HG03159 (cell line): ENCODE measurements around the gene LDB2.

ENCODE experiments used
- ATAC-seq: cut with Tn5 transposase; IDR thresholded peaks from one replicate; pipeline ENCODE4 v1.9.1; 2021; ENCODE audit warnings: mild to moderate bottlenecking, moderate library complexity; ENCODE audit not compliant: unreplicated experiment

LDB2 gene

DNA sequence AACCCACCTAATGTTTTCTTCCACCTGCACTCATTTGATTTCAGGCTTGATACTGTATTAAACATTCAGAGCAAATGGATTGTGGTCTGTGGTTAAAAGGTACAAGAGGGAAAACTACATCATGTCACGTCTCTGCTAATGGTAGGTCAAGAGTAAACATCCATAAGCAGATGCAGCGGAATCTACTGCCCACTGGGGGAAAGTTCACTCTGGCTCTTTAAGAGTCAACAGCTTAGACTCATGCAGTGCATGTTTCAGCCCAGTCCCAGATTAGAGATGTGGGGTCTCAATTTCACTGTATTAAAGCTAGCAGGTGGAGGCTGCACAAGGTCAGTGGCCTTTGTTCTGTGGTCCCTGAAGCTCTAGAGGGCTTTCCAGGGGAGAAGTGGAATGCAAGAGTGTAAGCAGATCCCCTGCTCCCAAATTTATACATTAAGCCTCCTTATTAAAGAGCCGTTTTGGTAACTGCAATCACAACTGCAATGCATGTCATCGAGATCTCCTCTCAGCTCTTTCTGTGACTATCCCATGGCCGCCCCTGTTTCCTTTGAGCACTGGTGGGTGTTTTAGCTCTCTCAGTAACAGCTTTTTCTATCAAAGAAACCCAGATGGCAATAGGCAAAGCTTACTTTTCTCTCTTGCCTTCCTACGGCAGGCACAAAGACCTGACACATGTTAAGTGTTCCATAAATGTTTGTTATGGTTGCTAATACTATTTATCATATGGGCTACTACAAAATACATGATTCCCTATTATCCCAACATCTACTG is 53.4 kb downstream of the LDB2 start:
- ATAC-seq: no peak

DNA sequence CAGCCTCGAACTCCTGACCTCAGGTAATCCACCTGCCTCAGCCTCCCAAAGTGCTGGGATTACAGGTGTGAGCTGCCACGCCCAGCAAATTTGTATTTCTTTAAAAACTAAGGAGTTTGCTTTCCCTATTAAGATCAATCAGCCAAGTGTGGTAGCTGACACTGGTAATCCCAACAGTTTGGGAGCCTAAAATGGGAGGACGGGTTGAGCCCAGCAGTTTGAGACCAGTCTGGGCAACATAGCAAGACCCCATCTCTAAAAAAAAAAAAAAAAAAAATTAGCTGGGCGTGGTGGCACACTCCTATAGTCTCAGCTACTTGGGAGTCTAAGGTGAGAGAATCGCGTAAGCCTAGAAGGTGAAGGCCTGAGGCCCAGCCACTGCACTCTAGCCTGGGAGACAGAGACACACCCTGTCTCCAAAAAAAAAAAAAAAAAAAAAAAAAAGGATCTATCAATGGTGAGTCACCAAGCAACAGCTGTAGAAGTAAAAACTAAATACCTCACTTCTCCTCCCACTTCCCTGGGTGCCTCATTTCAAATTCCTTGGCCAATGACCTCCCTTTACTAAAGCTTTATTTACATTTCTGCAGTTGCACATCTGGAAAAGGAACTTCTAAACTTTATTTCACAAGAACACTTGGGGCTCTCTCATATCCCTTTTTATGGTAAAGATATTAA is 54.5 kb downstream of the LDB2 start:
- ATAC-seq: no peak

DNA sequence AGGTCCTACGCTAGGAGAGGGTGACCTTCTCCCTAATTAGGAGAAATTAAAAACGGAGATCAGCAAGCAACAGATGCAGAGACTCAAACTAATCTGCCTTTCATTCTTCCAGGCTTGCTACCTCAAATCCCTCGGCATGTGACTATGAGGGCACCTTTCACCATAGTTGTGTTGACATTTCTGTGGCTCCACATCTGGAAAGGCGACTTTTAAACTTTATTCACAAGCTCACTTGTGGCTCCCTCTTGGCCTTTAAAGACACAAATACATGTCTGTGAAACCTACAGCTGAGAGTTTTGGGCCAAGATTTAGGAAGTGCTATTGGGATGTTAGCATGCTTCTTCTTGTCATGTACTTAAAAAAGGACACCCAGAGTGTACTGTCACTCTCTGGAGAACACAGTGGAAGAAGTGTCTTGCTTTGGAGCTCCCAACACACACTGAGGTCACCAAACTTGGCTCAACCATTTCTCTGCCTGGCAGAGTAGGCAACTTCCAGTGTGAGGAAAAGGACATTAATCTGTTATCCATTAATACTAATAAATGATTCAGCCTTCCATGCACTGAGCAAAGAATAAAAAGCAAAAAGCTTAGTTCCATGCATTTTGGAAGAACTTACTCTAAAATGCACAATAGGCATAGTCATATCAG is 60.1 kb downstream of the LDB2 start:
- ATAC-seq: no peak

DNA sequence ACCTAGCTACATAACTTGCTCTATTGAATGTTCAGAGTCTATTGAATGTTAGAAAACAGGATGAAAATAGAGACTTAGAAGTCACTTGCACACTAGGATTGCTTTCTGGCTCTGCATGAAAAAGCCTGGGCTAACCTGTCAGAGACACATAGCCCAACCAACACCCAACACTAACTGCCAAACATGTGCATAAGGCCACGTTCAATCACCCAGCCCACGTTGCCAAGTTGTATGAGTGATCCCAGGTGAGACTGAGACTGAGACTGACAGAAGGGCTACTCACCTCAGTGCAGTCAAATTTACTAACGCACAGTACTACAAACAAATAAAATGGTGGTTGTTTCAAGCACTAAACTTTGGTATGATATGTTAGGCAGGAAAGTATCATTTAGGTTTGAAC is 61.0 kb downstream of the LDB2 start:
- ATAC-seq: no peak

DNA sequence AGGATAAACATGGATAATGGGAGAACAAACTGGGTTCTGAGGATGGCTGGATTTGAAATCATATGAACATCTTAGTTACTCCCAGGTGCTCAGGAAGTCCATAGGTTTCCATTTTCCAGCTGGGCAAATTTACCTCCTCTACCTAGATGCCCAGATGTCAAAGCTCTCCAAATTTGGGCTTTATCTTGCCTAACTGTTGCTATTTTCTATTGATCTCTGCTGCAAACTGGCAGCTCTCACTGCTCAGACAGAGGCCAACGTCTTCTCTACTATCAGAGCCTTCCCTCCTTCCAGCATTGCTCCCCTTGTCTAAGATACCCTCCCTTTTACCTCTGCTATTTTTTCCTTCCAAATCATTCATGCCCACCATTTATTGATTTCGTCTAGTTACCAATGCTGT is 62.1 kb downstream of the LDB2 start:
- no peak for ATAC-seq

DNA sequence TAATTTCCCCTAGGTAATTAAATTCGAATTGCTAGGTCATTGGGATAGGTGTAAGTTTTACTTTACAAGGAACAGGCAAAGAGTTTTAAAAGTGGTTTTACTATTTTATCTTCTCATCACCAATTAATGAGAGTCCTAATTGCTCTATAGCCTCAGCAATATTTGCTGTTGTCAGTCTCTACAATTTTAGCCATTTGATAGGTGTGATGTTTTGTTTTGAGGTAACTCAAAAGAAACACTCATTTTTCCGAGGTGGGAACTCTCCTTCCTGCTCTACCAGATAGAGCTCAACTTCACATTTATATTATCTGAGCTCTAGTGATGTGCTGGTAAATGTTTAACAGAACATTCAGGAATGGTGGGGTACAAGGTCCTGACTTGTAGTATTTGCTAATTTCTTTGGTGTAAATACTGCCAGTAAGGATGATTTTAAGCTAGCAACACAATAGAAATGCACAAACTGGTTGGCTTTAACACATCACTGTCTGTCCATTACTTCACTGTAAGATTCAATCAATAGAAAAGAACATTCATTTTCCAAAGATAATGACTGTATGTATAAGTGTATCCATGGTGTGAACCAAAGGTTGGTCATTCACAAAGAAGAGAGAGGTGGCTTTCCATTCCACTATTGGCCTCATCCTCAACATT is 62.7 kb downstream of the LDB2 start:
- no peak for ATAC-seq

DNA sequence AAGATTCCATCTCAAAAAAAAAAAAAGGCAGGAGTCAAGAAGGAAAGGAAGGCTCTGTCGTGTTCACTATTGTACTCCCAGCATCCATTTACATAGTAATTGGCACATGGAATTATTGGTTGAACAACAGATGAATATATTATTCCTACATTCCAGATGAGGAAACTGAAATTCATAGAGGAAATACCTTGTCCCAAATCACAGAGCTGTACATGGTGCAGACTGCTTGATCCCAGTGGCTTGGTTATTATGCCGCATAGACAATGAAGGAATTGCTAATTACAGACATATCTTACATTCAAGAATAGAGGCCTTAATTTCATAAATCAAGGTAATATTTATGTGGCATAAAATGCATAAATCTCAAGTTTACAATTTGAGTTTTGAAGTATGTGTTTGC is 63.6 kb downstream of the LDB2 start:
- ATAC-seq: no peak

DNA sequence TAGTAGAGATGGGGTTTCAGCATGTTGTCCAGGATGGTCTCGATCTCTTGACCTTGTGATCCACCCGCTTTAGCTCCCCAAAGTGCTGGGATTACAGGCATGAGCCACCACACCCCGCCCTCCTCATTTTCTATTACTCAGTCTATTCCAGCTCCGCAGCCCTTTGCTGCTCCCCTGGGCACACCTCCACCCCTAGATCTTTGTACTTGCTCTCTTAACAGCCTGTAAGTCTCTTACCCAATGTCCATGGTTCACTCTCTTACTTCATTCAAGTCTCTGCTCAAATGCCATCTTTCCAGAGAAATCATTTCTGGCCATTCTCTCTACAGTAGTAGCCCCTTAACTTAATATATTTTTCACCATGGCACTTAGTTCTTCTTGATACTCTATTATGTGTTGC is 64.7 kb downstream of the LDB2 start:
- no peak for ATAC-seq

DNA sequence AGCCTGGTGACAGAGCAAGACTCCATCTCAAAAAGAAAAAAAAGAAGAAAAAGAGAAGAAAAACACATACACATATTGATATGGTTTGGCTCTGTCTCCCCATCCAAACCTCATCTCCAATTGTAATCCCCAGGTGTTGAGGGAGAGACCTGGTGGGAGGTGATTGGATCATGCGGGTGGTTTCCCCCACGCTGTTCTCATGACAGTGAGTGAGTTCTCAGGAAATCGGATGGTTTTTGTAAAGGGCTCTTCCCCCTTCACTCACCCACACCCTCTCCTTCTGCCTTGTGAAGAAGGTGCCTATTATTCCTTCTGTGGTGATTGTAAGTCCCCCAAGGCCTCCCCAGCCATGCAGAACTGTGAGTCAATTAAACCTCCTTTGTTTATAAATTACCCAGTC is 68.4 kb downstream of the LDB2 start:
- ATAC-seq: no peak

DNA sequence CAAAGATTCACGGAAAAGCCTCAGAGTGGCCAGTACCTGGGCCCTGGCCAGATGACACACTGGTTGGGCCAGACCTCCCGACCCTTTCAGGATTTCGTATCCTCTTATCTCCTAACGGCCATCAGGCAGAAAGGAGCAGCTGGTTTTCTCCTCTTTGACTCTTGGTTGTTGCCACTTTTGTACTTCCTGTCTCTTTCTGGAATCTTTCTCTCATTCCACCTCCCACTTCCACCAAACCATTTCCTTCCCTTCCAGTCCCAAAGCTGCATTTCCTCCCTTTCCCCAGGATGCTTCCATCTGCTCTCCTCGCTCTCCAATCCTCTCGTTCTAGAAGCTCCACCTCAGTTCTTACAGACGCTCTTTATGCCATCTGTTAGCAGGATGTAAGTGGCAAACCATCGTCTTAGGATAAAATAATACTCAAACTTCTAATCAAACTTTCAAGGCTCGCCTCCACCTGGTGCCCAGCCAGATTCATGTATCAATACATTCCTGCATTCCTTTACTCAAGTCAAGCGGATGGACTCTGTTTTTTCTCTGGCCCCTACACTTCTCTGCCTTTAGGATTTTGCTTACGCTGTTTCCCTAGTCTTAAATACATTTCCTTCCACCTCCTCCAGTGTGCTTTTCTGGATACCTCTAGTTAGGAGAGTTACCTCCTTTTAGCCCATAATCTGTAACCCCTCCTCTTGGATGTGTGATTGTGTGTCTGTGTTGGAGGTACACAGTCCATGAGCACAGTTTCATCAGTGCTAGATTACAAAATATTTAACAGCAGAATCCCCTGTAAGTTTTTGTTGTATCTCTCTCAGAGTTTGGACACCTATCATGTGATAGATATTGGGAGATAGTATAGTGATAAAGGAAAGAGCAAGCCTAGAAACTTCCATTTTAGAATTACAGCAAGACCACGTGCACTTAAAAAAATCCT is 70.4 kb downstream of the LDB2 start:
- no peak for ATAC-seq

DNA sequence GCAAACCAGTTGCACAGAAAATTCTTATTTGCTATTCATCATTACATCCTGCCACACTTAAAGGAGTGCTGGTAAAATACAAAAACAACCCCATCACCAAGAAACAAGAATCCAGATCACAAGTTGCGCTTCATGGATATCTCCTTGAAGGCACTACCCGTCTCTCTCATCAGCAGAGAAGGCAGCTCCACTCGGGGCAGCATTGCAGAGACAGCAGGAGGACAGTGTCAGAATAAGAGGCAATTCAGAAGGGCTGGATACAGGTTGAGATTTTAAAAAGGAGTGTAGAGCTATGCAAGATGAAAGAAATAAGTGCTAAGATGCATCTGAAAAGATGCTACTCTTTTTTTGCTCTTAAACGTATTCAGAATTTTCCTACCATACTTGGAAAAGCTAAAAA is 71.4 kb downstream of the LDB2 start:
- ATAC-seq: no peak

DNA sequence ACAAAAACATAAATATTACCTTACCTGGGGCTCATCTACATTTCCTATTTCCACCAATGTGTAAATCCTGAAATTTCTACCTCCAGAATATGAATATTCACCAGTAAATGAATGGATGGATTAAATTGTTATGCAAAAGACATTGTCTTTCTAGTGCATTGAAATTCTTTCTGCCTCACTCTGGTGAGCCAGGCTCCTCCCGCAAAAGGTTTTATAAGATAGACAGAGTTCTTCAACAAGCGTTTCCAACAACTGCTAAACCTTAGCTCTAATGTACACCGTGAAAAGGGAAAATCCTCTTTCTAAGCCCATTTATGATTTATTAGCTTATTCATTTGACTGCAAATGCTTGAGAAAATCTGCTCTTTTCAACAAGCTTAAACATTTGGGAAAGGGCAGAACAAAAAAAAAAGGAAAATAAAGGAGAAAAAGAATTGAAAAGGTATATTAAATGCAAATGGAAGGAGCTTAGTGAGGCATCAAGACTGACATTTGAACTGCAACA is 72.0 kb downstream of the LDB2 start:
- ATAC-seq: no peak

DNA sequence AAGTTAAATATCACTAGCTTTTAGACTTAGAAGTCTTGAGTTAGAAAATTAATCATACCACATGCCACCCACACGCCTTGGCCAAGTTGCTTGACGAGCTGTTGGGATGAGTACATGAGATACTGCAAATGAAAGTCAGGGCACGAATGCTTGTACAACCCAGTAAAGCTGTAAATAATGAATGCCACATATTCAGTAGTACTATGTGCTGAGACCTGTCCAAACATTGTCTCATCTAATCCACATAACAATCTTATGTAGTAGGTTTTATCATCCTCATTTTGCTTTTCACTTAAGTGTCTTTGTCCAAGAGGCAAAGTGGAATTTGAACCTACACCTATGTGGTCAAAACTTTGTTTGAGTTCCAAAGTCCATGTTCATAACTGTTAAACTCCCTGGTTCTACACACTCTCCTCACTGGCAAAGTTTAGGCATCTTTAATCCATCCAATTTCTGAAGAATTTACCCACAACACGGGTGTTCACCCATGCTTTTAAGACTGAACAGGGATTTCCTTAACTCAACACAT is 74.1 kb downstream of the LDB2 start:
- ATAC-seq: no peak

DNA sequence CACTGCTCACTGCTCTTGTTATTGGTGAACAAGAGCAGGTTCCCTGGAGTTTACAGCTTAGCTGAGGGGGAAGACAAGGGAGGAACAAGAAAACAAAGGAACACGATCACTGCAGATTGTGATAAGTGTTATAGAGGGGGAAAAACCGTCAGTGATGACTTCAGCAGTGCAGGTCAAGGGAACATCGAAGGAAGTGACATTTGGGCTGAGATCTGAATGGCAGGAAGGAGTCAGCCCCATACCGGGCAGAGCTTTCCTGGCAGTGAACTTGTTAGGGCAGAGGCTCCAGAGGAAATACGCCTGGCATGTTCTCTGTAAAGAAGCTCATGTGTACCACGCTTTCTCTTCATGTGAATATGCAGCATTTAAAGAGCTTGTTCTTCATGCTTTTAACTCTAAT is 78.1 kb downstream of the LDB2 start:
- no peak for ATAC-seq

DNA sequence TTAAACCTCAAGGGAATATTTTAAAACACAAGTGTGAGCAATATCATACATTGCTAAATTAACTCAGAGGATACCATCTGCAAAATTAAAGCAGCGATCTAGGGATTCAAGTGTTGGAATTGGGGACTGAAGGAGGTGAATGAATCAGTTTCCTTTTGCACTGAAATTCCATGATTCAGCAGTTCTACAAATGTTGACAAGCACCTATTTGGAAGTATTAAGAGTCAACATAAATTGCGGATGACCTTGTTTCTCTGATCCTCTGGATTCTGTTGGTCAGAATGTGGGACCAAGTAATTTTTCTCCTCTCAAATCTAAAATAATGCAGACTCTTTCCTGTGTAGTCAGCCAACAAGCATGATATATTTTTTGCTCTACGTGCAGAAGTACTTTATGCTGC is 78.8 kb downstream of the LDB2 start:
- ATAC-seq: no peak

DNA sequence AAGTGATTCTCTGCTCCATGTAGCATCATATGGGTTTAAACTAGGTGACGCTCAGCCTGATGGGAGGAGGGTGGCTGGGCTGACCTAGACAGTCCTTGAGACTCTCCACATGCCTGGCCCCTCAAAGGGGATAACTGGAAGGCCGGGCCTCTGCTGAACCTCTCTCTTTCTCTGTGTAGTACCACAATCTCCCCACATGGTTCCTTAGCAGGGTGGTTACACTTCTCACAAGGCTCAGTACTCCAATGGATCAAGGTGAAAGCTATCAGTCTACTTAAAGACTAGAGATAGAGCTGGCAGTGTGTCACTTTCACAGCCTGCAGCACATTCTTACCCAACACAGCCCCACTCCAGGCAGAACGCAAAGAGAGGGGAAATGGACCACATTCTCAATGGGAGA is 80.4 kb downstream of the LDB2 start:
- no peak for ATAC-seq

DNA sequence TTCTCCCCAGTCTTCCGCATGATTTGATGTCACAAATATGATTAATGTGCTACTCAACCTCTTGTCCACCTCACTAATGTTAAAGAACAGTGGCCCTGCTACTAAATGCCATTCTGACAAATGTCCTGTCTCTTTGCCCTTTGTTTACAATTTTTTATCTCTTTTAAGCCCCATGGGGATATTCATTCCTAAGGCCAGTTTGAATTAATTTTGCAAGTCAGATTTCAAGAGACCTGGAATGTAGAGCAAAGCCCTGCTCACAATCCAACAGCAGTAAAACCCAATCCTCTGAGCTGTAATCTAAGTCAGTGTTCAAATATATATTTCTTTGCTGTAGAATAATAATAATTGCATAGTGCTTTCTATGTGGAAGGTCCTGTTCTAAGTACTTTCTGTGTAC is 81.2 kb downstream of the LDB2 start:
- ATAC-seq: no peak

DNA sequence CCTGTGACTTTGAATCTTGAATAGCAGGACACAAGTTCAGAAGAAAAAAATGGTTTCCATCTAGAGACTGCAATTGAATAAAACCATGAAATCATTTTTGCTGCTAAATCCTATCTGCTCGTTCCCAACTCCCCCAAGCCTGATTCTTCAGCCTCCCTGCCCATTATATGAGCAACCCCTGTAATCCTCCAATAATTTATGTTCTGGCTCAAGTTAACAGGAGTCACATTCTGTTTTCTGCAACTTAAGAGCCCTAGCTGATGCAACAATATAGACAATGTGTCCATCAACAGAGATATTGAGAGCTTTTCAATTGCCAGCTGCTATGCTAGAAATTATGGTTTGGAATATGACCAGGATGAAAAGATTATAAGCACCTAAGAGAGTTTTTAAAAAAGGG is 84.1 kb downstream of the LDB2 start:
- ATAC-seq: no peak

DNA sequence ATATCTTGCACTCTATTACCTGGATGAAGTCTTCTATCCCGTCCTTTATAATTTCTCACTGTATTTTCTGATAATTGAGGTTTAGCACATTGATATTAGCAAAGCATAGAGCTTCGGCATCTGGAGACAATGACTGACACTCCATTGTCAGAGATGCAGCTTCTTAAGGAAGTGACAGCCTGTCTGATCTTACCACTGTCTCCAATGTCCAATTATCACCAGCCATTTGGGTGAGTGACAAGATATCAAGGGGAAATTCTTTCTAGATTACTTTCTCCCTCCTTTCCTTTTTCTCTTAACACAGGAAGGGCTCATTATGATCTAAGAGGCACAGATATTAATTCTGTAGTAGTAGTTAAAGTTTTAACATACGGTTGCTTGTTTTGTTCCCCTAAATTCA is 86.4 kb downstream of the LDB2 start:
- ATAC-seq: no peak

DNA sequence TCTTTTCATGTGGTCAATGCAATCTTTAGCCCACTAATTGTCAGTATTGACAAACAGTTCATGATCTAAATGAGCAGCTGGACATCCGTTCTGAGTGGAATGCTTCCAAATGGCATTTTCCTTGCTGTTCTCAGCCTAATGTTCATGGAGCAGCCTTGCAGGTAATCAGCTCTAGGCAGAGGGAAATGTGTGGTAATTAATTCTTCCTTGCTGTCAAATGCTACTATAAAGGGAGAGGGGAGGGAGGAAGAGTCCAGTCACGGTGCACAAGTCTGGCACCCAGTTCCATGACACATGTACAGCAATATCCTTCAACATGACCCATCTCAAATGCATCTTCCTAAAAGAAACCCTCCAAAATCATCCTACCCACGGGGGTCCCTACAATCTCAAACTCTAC is 88.5 kb downstream of the LDB2 start:
- ATAC-seq: no peak
